Sigmoid colon (tissue), 4 donors: ENCODE data around the gene CHST8.

Experiments
- EP300 ChIP-seq, 4 donors: sonication (generic); formaldehyde crosslinking; IDR thresholded peaks; one replicate each; pipeline ENCODE4 v1.6.1; 2017; ENCODE audit warnings: antibody characterized with exemption in 4 of 4
- POLR2A ChIP-seq, 2 donors: fragments of 450-650 bp; IDR thresholded peaks; one replicate each; pipeline ENCODE4 v1.6.1; 2016; ENCODE audit warnings: antibody characterized with exemption in 2 of 2, mild to moderate bottlenecking in 2 of 2, moderate library complexity in 2 of 2
- TF ChIP-seq, protein P1 (sequence below), 4 experiments: fragments of 450-650 bp in 3 of 4; fragments of 200-600 bp in 1 of 4; IDR thresholded peaks; one replicate each; pipeline ENCODE4 v1.5.1; 2016 to 2019; ENCODE audit warnings: antibody characterized with exemption in 4 of 4, mild to moderate bottlenecking in 3 of 4, moderate library complexity in 2 of 4

GRCh38 chr19:33734913-33735312 is 113.2 kb downstream of the CHST8 start:
- no peak for TF ChIP-seq POLR2A (IDR thresholded peaks at IDR 0.05)
- TF ChIP-seq, protein P1, sequence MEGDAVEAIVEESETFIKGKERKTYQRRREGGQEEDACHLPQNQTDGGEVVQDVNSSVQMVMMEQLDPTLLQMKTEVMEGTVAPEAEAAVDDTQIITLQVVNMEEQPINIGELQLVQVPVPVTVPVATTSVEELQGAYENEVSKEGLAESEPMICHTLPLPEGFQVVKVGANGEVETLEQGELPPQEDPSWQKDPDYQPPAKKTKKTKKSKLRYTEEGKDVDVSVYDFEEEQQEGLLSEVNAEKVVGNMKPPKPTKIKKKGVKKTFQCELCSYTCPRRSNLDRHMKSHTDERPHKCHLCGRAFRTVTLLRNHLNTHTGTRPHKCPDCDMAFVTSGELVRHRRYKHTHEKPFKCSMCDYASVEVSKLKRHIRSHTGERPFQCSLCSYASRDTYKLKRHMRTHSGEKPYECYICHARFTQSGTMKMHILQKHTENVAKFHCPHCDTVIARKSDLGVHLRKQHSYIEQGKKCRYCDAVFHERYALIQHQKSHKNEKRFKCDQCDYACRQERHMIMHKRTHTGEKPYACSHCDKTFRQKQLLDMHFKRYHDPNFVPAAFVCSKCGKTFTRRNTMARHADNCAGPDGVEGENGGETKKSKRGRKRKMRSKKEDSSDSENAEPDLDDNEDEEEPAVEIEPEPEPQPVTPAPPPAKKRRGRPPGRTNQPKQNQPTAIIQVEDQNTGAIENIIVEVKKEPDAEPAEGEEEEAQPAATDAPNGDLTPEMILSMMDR (IDR thresholded peaks at IDR 0.05): no peak
- TF ChIP-seq EP300 (IDR thresholded peaks at IDR 0.05): no peak
